Measurements from ENCODE around the gene BIN1.

Gene BIN1

DNA sequence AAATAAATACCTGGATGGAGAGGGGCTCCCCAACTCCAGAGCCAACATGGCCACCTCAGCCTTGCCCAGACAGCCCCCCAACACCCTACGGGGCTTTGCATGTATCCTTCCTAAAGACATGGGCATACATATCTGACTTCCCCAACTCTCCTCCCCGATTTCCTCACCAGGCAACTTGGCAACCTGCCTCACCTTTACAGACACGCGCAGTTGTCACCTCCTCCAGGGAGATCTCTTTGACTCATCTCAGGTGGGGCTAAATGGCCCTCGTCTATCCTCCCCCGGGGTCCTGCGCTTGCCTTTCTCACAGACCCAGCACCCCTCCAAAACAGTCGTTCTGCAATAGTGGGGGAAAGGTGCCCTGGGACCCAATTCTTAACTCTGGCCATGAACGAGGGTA, 10.6 kb upstream of the BIN1 start:
- no peak overlapping the region for H3K9ac ChIP-seq (ENCODE audit: low read length)
- TF ChIP-seq, protein P1, sequence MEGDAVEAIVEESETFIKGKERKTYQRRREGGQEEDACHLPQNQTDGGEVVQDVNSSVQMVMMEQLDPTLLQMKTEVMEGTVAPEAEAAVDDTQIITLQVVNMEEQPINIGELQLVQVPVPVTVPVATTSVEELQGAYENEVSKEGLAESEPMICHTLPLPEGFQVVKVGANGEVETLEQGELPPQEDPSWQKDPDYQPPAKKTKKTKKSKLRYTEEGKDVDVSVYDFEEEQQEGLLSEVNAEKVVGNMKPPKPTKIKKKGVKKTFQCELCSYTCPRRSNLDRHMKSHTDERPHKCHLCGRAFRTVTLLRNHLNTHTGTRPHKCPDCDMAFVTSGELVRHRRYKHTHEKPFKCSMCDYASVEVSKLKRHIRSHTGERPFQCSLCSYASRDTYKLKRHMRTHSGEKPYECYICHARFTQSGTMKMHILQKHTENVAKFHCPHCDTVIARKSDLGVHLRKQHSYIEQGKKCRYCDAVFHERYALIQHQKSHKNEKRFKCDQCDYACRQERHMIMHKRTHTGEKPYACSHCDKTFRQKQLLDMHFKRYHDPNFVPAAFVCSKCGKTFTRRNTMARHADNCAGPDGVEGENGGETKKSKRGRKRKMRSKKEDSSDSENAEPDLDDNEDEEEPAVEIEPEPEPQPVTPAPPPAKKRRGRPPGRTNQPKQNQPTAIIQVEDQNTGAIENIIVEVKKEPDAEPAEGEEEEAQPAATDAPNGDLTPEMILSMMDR (IDR thresholded peaks at IDR 0.05; ENCODE audit: low read depth, low read length) = no peak
- no peak for TF ChIP-seq EZH2phosphoT487 (IDR thresholded peaks at IDR 0.05; ENCODE audit: low read depth)

DNA sequence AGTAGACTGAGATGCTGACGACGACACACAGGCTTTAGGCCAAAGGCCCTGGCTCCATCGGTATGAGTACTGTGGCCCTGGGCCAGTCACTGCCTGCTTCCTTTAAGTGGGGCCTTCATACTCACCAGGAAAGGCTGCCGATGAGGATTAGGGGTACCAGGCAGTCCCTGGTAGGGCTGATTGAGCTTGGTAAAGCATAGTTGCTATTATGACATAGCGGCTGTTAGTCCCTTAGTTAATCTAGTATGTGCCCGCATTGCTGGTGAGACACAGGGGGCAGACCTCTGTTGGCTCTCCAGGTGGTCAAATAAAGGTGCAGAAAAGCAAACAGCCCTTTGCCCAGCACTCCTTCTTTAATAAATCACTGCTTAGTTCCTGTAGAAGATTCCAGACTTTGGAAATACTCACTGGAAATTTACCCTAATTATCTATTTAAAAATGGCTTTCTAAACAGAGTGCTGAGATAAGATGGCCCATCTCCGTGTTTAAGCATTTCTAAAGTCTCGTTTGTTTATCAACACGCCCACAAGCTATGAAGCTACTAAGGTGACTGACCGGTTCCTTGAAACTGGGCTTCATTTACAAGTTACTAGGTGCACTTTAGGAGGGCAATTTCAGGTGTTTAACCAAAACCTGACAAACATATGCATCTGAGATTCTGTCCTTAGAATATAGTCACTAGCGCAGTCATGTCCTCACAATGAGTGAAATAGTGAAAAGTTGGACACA, 8.7 kb upstream of the BIN1 start:
- Histone ChIP-seq H3K4me3 (ENCODE audit: low read length) (no peak overlapping the region), H3K79me2 (ENCODE audit: low read length) (no peaks in the 10 kb centered on the region), H3K9ac (ENCODE audit: low read length) (no peak overlapping the region), H3K36me3 (replicated peaks; ENCODE audit: low read depth, low read length) (no peaks in the 10 kb centered on the region), H3K27me3 (ENCODE audit: low read depth, low read length) (peaks cover 16% of the 10 kb centered on the region), H3K4me1 (ENCODE audit: low read length) (no peaks in the 10 kb centered on the region), H3K9me3 (ENCODE audit: insufficient read depth, low read length) (no peaks in the 10 kb centered on the region), H4K20me1 (ENCODE audit: insufficient read depth, low read length) (no peaks in the 10 kb centered on the region), H3K27ac (ENCODE audit: low read length) (no peak overlapping the region), H3K4me2 (ENCODE audit: low read length) (no peak overlapping the region), H2AFZ (ENCODE audit: low read depth, low read length) (no peak overlapping the region)
- TF ChIP-seq EZH2phosphoT487 (IDR thresholded peaks at IDR 0.05; ENCODE audit: low read depth) = no peak
- TF ChIP-seq, protein P1 (IDR thresholded peaks at IDR 0.05; ENCODE audit: low read depth, low read length) = no peak

More for the DNA sequence above, 10.6 kb upstream of the BIN1 start:
- peaks cover 8% of the 10 kb centered on the region; the same call in 1 of the 2 replicates for H3K27me3 ChIP-seq (ENCODE audit: low read depth, low read length)
- H3K36me3 ChIP-seq (replicated peaks; ENCODE audit: low read depth, low read length) = no peaks in the 10 kb centered on the region
- H3K9me3 ChIP-seq (ENCODE audit: insufficient read depth, low read length) = 0 out of 2 replicates have a peak, but pooled peaks cover 3% of the 10 kb centered on the region
- H3K4me1 ChIP-seq (ENCODE audit: low read length) = no peaks in the 10 kb centered on the region
- no peaks in the 10 kb centered on the region for H3K79me2 ChIP-seq (ENCODE audit: low read length)
- H3K4me2 ChIP-seq (ENCODE audit: low read length) = no peak overlapping the region
- no peak overlapping the region for H2AFZ ChIP-seq (ENCODE audit: low read depth, low read length)
- H3K27ac ChIP-seq (ENCODE audit: low read length) = no peak overlapping the region
- H4K20me1 ChIP-seq (ENCODE audit: insufficient read depth, low read length) = no peaks in the 10 kb centered on the region
- H3K4me3 ChIP-seq (ENCODE audit: low read length) = no peak overlapping the region

DNA sequence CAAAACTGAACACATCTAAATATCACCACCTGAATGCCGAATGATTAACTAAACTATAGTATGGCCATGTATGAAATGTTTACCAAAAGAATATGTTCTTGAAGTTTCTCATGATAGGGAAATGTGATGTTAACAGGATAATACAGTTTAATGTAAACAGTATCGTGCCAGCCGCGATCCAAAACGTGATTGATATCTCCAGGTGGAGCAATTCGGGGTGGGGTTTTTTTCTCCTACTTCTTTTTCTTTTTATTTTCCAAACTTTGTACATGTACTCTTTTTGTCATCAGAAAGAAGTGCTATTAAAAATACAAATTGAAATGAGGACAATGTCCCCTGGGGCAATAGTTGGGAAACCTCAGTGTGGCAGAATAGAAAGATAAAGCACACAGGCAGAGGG, 4.0 kb upstream of the BIN1 start:
- Histone ChIP-seq H3K79me2 (ENCODE audit: low read length) (no peaks in the 10 kb centered on the region), H3K4me2 (ENCODE audit: low read length) (no peak overlapping the region), H3K4me3 (ENCODE audit: low read length) (no peak overlapping the region), H3K36me3 (replicated peaks; ENCODE audit: low read depth, low read length) (no peaks in the 10 kb centered on the region), H3K27ac (ENCODE audit: low read length) (no peak overlapping the region), H3K4me1 (ENCODE audit: low read length) (peaks cover 4% of the 10 kb centered on the region; the same call in 1 of the 2 replicates), H3K9ac (ENCODE audit: low read length) (no peak overlapping the region), H3K9me3 (ENCODE audit: insufficient read depth, low read length) (no peaks in the 10 kb centered on the region), H2AFZ (ENCODE audit: low read depth, low read length) (no peak overlapping the region), H4K20me1 (ENCODE audit: insufficient read depth, low read length) (no peaks in the 10 kb centered on the region), H3K27me3 (ENCODE audit: low read depth, low read length) (peaks cover 19% of the 10 kb centered on the region)
- TF ChIP-seq, protein P1 (IDR thresholded peaks at IDR 0.05; ENCODE audit: low read depth, low read length) = no peak
- no peak for TF ChIP-seq EZH2phosphoT487 (IDR thresholded peaks at IDR 0.05; ENCODE audit: low read depth)

DNA sequence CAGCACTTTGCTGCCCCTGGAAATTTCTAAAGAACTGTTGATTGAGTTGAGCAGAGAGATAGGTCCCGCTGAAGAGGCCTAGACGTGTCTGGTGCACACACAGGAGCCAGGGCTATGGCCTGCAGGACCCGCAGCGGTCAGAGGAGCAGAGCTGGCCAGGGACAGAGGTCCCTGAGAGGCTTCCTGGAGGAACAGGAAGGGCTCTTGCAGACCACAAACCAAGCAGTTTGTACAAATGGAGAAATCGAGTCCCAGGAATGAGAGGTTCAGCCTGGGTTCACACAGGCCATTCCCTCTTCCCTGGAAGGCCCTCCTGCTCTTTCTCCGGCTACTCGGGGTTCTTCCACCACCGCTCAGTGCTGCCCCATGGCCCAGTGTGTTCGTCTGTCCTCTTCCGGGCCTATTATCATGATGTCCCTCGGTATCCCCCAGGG, 1.2 kb upstream of the BIN1 start:
- Histone ChIP-seq H3K4me3 (ENCODE audit: low read length) (no peak overlapping the region), H3K4me1 (ENCODE audit: low read length) (peaks cover 4% of the 10 kb centered on the region; the same call in 1 of the 2 replicates), H3K36me3 (replicated peaks; ENCODE audit: low read depth, low read length) (no peaks in the 10 kb centered on the region), H4K20me1 (ENCODE audit: insufficient read depth, low read length) (no peaks in the 10 kb centered on the region), H3K9me3 (ENCODE audit: insufficient read depth, low read length) (no peaks in the 10 kb centered on the region), H3K79me2 (ENCODE audit: low read length) (no peaks in the 10 kb centered on the region), H3K27me3 (ENCODE audit: low read depth, low read length) (peaks cover 16% of the 10 kb centered on the region), H3K9ac (ENCODE audit: low read length) (no peak overlapping the region), H3K27ac (ENCODE audit: low read length) (no peak overlapping the region), H2AFZ (ENCODE audit: low read depth, low read length) (no peak overlapping the region), H3K4me2 (ENCODE audit: low read length) (no peak overlapping the region)
- TF ChIP-seq EZH2phosphoT487 (IDR thresholded peaks at IDR 0.05; ENCODE audit: low read depth) = no peak
- TF ChIP-seq, protein P1 (IDR thresholded peaks at IDR 0.05; ENCODE audit: low read depth, low read length) = no peak
